ENCODE results near the gene FSD1.
"Not testable (repeated sequence)": the region's sequence is repeated elsewhere in the genome, so short reads cannot be mapped to it uniquely, and the experiment has no call there.

Gene FSD1

DNA sequence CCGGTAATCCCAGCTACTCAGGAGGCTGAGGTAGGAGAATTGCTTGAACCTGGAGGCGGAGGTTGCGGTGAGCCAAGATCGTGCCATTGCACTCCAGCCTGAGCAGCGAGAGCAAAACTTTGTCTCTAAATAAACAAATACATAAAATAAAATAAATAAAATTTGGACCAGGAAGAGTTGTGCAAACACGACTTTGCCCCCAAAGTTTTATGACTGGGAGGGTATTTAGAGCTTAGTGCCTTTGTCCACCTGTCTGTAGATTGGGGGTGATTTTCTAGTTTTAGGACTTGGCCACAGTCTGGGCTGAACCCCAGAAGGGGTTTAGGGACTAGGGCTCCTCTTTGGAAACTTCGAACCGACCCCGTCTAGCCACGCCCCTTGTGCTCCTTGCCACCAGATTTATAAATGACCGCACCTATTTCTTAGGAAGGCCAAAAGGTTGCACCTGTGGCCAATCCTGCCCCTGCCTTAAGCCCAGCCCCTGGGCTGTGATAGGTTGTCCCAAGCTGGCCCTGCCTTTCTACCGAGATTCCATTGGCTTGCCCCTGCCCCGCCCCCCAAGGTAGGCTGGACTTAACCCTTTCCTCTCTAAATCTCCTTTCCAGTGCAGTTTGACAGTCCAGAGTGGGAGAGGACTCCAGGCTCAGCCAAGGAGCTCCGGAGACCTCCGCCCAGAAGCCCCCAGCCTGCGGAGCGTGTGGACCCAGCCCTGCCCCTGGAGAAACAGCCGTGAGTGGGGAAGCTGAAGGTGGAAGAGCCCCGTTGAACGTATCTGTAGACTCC is 20.0 kb upstream of the FSD1 start:
- DNase-seq, result no peak

DNA sequence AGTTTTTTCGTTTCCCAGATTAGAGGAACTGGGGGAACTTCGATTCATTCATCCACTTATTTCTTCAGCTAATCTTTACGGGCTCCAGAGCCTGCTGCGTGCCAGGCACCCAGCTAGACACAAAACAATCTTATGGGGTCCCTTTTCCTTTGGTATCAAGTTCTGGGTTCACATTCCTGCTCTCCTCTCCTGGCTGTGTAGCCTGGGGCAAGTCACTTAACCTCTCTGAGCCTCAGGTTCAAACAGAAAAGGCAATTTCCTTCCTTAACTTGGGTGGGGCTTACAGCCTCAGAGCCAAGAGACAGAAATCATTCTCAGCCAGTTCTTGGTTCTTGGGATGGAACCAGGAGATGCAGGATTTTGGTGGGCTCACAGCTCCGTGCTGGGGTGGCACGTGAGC is 19.4 kb upstream of the FSD1 start:
- no peak for DNase-seq

DNA sequence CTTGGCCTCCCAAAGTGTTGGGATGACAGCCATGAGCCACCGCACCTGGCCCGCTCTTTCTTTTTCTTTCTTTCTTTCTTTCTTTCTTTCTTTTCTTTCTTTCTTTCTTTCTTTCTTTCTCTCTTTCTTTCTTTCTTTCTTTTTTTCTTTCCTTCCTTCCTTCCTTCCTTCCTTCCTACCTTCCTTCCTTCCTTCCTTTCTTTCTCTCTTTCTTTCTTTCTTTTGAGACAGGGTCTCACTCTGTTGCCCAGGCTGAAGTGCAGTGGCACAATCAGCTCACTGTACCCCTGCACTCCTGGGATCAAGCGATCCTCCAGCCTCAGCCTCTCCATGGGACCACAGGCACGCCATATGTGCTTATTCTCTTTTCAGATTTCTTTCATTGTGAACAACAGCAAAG is 18.3 kb upstream of the FSD1 start:
- DNase-seq, result not testable (repeated sequence)

DNA sequence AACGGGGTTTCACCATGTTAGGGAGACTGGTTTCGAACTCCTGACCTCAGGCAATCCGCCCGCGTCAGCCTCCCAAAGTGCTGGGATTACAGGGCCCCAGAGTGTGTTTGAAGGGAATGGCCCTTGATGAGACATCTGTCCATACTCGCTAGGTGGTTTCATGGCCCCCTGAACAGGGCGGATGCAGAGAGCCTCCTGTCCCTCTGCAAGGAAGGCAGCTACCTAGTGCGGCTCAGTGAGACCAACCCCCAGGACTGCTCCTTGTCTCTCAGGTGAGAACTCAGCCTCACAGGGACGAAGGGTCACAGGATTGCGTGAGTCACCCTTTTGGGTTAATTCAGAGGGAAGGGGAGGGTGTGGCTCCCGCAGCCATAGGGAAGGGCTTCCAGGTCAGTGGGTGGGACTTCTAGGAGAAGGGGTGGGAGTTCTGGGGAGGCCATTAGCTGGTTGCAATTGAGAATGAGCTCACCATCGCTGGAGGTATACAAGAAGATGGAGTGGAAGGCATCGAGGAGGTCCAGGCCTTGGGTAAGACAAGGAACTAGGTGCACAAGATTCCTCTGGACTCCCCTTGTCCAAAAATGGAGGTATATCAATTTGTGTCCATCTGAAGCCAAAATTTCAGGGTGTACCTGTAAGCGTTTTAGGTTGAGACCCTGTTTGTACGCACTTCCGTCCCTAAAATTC is 16.2 kb upstream of the FSD1 start:
- DNase-seq, result no peak

DNA sequence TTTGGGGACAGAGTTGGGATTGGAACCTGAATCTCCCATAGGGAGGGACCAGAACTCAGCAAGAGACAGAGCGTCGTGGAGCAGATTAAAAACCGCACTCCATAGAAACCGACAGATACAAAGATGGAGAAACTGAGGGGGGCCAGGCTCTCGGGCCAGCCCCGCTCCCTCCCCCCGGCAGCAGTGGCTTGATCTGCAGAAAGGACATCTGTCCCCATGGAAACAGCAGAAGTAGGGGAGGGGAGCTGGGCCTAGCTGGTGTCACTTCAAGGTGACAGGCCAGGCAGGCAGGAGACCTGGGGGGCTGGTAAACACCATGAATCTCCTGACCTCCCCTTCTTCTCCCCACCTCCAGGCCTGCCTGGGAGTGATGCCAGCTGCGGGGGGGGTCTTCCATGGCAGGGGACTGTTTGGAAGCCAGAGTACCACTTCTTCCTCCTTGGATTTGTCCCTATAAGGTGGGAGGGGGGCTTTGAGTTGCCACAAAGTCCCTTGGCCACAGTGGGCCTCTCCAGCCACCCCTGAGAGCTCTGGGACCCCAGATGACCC is 13.1 kb upstream of the FSD1 start:
- DNase-seq, result no peak

DNA sequence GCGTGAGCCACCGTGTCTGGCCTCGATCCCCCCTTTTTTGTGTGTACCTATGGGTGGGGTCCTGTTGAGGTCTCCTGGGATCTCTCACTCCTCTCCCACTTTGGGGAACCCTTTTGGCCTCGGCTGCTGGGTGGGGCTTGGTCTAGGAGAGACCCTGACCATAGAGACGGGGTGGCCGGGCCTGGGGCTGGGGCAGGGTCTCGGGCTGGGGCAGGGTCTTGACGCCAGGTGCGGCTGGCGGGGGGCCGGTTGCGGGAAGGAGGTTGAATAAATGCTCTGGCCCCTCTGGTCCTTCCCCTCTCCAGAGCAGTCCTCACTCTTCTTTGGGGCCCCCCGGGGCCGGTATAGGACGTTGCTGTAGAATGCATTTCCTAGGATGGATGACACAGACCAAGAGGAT is 11.9 kb upstream of the FSD1 start:
- DNase-seq, result no peak

DNA sequence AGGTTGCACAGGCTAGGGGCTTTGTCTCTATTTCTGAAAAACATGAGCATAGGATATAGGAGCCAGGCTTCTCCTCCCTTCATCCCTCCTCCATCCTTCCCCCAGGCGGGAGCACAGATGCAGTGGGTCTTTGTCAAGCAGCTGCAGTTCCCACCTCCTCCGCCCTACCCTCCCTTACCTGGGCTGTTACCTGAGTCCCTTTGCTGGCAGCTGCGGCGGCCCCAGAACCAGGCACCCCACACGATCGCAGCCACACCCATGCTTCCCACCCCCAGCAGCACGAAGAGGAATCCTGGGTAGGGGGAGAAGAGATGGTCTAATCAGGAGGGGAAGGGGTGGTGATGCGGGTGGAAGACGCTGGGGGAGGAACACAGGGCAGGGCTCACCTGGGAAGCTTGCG is 10.0 kb upstream of the FSD1 start:
- no peak for DNase-seq

DNA sequence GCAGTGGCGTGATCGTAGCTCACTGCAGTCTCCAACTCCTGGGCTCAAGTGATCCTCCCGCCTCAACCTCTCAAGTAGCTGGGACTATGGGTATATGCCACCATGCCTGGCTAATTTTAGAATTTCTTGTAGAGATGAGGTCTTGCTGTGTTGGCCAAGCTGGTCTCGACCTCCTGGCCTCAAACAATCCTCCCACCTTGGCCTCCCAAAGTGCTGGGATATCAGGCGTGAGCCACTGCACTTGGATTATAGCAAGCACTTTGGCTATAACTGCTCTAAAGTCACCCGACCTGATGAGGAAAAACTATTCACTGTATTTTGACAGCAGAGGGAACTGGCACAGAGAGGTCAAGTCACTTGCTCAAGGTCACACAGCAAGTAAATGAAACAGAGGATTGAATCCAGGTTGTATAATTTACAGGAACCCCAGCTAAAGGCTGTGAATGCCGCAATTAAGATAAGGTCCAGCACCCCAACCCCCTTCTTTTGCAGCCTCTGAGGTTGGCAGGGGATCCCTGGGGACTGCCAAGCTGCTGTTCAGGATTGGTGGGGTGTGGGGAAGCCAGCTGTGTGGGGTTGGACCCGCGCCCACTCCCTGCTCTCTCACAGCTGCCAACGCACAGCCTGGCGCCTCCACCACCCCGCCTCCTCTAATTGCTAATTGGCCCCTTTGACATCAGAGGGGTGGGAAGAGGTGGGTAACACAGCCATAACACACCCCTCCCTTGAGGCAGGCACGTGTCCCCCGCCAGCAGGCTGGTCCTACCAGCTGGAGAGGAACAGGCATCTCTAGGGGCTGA is 8.2 kb upstream of the FSD1 start:
- DNase-seq, result peak in 54 of 56 donors; percentile 3 to 85 (median 60)

DNA sequence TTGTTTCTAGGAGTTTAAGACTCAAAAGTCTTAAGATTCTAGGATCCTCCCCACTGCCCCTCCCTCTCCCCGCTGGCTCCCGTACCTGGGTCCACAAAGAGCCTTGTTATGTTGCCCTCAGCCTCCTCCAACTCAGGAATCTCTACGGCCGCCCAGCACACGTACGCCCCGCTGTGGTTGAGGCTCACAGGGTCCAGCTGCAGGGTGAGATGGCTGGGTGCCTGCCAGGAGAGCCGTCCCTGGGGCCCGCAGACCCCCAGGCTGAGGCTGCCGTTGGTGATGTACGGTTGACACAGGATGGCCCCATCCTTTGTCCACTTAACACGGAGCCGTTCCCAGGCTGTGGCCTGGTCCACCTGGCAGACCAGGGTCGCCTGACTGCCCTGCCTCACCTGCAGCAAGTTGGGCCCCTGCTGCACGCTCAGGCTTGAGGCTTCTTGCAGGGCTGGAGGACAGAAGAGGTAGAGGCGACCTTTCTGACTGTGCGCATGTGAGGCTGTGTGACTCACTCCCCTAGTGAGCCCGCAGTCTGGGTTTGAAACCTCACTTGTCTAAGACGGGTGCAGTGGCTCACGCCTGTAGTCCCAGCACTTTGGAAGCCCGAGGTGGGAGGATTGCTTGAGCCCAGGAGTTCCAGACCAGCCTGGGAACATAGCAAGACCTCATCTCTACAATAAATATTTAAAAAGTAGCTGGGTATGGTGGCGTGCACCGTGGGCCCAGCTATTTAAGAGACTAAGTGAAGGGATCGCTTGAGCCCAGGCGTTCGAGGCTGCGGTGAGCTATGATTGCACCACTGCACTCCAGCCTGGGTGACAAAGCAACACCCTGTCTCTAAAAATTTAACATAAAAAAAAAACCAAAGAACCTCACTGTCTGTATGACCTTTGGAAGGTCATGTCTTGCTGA is 6.2 kb upstream of the FSD1 start:
- no peak for DNase-seq

DNA sequence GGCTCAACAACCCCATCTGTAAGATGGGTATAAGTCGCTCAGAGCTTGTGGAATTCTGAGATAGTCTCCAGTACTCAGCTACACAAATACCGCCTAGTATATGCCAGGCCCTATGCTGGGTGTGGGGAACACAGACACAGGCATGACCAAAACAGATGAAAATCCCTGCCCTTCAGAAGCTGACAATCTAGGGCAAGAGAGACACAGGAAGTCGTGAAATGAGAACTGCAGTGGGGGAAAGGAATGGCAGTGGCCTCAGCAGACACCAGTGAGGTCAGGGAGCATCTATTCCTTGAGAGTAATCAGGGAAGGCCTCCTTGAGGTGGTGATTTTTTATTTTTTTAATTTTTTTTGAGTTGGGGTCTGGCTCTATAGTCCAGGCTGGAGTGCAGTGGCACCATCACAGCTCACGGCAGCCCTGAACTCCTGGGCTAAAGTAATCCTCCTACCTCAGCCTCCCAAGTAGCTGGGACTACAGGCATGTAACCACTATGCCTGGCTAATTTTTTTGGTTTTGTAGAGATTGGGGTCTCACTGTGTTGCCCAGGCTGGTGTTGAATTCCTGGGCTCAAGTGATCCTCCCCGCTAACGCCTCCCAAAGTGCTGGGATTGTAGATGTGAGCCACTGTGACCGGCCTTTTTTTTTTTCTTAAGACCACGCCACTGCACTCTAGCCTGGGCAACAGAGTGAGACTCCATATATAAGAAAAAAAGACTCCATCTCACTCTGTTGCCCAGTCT is 5.4 kb upstream of the FSD1 start:
- DNase-seq, result no peak

DNA sequence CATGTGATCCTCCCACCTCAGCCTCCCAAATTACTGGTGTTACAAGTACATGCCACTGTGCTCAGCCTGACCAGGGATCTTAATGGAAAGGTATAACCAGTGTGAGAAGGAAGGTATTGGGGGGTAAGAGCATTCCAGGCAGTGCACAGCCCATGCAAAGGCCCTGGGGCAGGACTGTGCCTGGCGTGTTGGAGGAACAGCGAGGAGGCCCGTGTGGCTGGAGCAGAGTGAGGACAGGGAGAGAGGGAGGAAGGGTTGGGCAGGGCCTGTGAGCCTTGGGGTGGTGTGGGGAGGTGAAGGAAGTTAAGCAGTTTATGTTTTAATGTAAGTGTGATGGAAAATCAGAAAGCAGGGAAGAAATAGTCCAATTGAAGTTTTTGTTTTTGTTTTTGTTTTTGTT is 3.8 kb upstream of the FSD1 start:
- no peak for DNase-seq

DNA sequence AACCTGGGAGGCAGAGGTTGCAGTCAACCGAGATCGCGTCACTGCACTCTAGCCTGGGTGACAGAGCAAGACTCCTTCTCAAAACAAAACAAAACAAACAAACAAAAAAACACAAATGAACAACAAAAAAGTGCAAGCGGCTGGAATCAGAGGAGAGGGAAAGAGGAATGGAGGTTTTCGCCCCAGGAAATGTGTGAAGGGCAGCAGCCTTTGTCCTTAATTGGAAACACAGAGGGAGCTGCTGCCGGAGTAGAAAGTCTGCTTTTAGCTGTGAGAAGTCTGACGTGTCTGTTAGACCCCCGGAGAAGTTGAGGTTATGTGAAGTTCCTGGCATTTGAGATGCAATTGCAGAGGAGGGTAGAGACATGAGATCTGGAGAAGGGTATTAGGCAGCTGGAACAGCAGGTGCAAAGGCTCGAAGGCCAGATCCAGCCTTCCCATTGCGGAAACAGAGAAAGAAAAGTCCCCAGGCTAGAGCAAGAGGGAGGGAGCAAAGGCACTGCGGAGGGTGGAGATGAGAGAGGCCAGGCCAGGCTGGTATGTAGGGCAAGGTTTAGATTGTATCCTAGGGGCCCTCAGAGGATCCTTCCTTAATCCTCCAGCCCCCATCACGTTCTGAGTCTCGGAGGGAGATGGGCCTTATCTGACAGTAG is 2.7 kb upstream of the FSD1 start:
- DNase-seq, result no peak

DNA sequence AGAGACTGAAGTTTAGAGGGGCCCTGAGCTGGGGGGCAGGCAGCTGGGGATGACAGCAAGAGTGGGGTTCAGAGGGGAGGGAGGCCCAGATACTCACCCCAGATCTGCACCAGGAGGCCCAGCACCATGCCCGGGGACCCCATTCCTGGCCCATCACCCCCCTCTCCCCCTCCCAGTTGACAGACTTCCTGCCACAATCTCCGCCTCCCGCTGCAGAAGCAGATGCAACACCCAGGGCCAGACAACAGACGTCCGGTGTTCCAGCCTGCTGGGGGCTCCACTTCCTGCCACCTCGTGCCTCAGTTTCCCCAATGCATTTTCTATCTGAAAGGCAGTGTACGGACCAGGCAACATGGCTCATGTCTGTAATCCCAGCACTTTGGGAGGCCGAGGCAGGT is 2.2 kb upstream of the FSD1 start, which contains the start of gene TMIGD2:
Gene TMIGD2, minus strand, starts transcription at position 147 of the 398 bp plus-strand sequence. Its CDS starts 4 bp downstream, at position 143.
- DNase-seq, result no peak

DNA sequence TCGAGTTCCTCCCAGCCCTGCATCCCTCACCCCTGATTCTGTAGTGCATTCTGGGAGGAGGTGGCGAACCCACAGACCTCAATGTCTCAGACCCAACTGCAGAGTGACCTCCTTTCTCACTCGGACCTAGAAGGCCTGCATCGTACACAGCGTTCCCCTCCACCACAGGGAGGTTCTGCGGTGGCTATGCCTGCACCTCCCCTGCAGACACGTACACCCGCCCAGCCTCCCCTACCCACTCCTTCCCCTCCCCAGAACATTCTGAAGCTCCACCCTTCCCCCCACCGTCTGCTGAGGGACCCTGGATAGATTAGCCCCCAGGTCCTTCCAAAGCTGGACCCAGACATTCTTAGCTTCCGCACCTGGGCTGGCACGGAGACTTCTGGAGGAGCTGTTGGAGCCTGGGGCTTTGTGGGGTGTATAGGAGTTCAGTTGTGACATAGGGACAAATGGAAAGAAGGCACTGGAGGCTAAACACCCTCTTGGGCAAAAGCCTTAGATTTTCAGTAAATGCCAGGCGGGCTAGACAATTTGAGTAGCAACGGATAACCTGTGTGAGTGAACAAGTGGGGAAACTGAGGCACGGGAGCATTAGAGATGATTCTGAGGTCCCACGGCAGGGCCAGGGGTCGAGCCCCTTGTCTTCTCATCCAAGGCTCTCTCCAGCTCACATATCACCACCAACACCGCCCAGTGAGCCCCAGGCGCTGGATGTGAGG is 420 bp upstream of the FSD1 start:
- DNase-seq, result no peak

DNA sequence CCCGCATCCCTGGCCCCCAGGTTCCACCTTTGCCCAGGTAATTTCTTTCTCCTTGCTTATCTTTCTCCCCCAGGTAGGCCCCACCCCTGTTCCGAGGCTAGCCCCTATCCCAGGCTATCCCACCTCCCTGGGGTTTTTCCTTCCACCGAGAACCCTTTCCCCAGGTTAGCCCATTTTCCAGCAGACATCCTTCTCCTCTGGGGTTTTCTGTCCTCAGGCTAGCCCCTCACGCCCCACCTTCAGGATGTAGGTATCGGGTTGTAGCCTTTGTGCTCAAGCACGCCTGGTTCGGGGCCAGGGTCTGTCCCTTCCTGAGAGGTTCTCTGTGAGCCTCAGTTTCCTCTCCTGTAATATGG is 837 bp downstream of the FSD1 start:
- DNase-seq, result no peak

DNA sequence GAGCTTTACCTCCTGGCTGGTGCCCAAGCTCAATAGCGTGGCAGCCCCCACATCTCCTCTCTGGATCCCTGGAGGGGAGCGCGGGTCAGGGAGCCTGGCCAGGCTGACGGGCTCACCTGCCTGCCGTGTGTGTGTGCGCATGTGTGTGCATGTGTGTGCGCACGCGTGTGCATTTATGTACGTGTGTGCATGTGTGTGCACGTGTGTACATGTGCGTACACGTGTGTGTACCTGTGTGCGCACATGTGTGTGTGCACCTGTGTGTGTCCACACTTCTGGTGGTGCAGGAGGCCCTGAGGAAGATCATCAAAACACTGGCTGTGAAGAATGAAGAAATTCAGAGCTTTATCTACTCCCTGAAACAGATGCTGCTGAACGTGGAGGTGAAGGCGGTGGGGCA is 1.3 kb downstream of the FSD1 start:
- DNase-seq, result no peak

DNA sequence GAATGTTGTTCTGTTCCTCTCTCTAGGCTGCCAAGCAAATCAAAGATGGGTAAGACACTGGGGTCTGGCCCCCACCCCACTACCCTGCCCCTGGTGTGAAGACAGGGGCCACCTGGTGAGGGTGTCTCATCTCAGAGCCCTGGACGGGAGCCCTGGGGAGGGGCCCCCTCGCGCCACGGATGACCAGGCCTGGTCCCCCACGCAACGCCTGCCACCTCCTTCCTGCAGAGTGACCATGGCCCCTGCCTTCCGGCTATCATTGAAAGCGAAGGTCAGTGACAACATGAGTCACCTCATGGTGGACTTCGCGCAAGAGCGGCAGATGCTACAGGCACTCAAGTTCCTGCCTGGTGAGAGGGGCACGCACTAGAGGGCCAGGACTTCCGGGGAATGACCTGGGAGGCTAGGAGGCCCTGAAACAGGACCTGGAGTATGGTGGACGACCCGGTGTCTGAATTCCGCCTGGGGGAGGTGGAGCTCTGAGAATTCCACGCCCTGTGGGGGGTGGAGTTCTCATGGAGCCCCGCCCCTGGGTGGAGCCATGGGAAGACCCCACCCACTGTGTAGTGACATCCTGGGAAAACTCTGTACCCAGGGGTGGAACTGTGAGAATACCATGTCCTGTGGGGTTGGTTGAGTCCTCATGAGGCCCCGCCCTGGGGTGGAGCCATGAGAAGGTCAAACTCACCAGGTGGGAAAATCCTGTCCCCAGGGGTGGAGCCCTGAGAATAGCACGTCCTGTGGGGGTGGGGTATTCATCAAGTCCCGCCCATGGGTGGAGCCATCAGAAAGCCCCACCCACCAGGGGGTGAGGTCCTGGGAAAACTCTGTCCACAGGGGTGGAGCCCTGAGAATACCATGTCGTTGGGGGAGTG is 6.1 kb downstream of the FSD1 start:
- peak in 1 of 56 donors; percentile 18 for DNase-seq
